H1 (cell line): ENCODE measurements around the gene MAPK8. TPM values are rescaled to one million over a fixed set of nuclear protein-coding genes. Genes with fewer than 3 reads are reported as not detected.

Source experiments
- CTCF ChIA-PET: fragments of 300-600 bp; sonication (Branson Sonifier 250); formaldehyde crosslinking; loops from one replicate; lab custom pipeline; 2021; ENCODE audit not compliant: partially characterized antibody; lab: Charles Lee
- POLR2A ChIA-PET: fragments of 300-600 bp; sonication (Branson Sonifier 250); formaldehyde crosslinking; loops from one replicate; lab custom pipeline; 2021; ENCODE audit warnings: inconsistent platforms; ENCODE audit not compliant: partially characterized antibody; lab: Charles Lee
- DNase-seq, 2 experiments: peaks; one replicate each; pipeline versions ENCODE4 v3.0.0 to v3.0.0-alpha.2; 2010 to 2022; ENCODE audit warnings: low spot score in 2 of 2, low read depth in 1 of 2, mixed read lengths in 1 of 2
- FAIRE-seq: peaks from 2 replicates; lab custom pipeline; 2011; peaks lifted over from hg19 to GRCh38; lab: Jason Lieb, UNC
- H2AFZ ChIP-seq: 2 replicates; pipeline ENCODE4 v1.8.1; 2012; ENCODE audit warnings: low read length, inconsistent platforms
- H2AK5ac ChIP-seq: 2 replicates; pipeline ENCODE4 v1.6.1; 2013; ENCODE audit warnings: low read depth, low read length
- H2BK120ac ChIP-seq: replicated peaks from 2 replicates; pipeline ENCODE3; 2013; ENCODE audit warnings: low read depth, low read length, inconsistent platforms
- H2BK12ac ChIP-seq: 2 replicates; pipeline ENCODE4 v1.6.1; 2013; ENCODE audit warnings: low read depth, low read length
- H2BK15ac ChIP-seq: 2 replicates; pipeline ENCODE4 v1.6.1; 2013; ENCODE audit warnings: low read length
- H2BK20ac ChIP-seq: 2 replicates; pipeline ENCODE4 v1.6.1; 2013; ENCODE audit warnings: low read length
- H2BK5ac ChIP-seq: 2 replicates; pipeline ENCODE4 v1.6.1; 2013; ENCODE audit warnings: low read depth, low read length
- H3K14ac ChIP-seq: 2 replicates; pipeline ENCODE4 v1.6.1; 2013; ENCODE audit warnings: inconsistent platforms; ENCODE audit not compliant: insufficient read length
- H3K18ac ChIP-seq: 2 replicates; pipeline ENCODE4 v1.6.1; 2013; ENCODE audit warnings: low read length; ENCODE audit errors: extremely low read depth
- H3K23ac ChIP-seq: 2 replicates; pipeline ENCODE4 v1.6.1; 2013; ENCODE audit warnings: inconsistent platforms; ENCODE audit not compliant: insufficient read length
- H3K23me2 ChIP-seq: 2 replicates; pipeline ENCODE4 v1.6.1; 2013; ENCODE audit warnings: low read depth, low read length
- H3K27ac ChIP-seq: 2 replicates; pipeline ENCODE4 v1.6.1; 2011; ENCODE audit warnings: low read depth, low read length, inconsistent platforms
- H3K27me3 ChIP-seq, 4 experiments: replicated peaks in 1 of 4; 1 replicate in 1 of 4; 2 replicates in 3 of 4; pipeline versions ENCODE4 v1.6.1 to v1.8.1; 2011 to 2013; ENCODE audit warnings: low read length in 3 of 4, mild to moderate bottlenecking in 3 of 4, inconsistent platforms in 2 of 4, mixed read lengths in 2 of 4, moderate library complexity in 1 of 4; ENCODE audit not compliant: control insufficient read depth in 3 of 4, insufficient read depth in 3 of 4; ENCODE audit errors: extremely low read depth in 1 of 4
- H3K36me3 ChIP-seq, 4 experiments: 2 replicates each; pipeline versions ENCODE4 v1.6.1 to v1.8.1; 2011 to 2013; ENCODE audit warnings: mild to moderate bottlenecking in 4 of 4, low read length in 3 of 4, moderate library complexity in 2 of 4, control low read depth in 1 of 4, inconsistent platforms in 1 of 4; ENCODE audit not compliant: insufficient read depth in 4 of 4, control insufficient read depth in 2 of 4
- H3K4ac ChIP-seq: replicated peaks from 2 replicates; pipeline ENCODE3; 2013; ENCODE audit warnings: low read length, low read depth, mixed read lengths, inconsistent platforms; ENCODE audit not compliant: insufficient read length
- H3K4me1 ChIP-seq, 4 experiments: replicated peaks in 1 of 4; 1 replicate in 1 of 4; 2 replicates in 3 of 4; pipeline versions ENCODE4 v1.6.1 to v1.8.1; 2011 to 2013; ENCODE audit warnings: low read length in 3 of 4, inconsistent platforms in 2 of 4, mixed read lengths in 1 of 4; ENCODE audit not compliant: insufficient read depth in 4 of 4, control insufficient read depth in 3 of 4
- H3K4me2 ChIP-seq, 2 experiments: 2 replicates each; pipeline versions ENCODE4 v1.6.1 to v1.8.1; 2011 to 2013; ENCODE audit warnings: low read depth in 2 of 2, low read length in 2 of 2, control low read depth in 1 of 2, inconsistent platforms in 1 of 2, mild to moderate bottlenecking in 1 of 2; ENCODE audit not compliant: insufficient read depth in 1 of 2
- H3K4me3 ChIP-seq, 4 experiments: fragments of 200-600, 300-600 bp in 1 of 4; sonication (generic), shearing (Covaris generic), sonication (Bioruptor Twin) in 1 of 4; 2 replicates each; pipeline versions ENCODE4 v1.5.1 to v1.8.1; 2011 to 2016; ENCODE audit warnings: low read length in 4 of 4, low read depth in 3 of 4, control low read depth in 2 of 4, inconsistent platforms in 2 of 4, mild to moderate bottlenecking in 2 of 4, mixed read lengths in 1 of 4, moderate library complexity in 1 of 4; ENCODE audit not compliant: insufficient read depth in 2 of 4; ENCODE audit errors: extremely low read depth in 1 of 4
- H3K56ac ChIP-seq: replicated peaks from 2 replicates; pipeline ENCODE3; 2013; ENCODE audit warnings: low read depth, mild to moderate bottlenecking, mixed read lengths, low read length, inconsistent platforms; ENCODE audit not compliant: insufficient read length
- H3K79me1 ChIP-seq: 2 replicates; pipeline ENCODE4 v1.6.1; 2013; ENCODE audit warnings: low read depth, low read length, control low read depth
- H3K79me2 ChIP-seq, 2 experiments: 2 replicates each; pipeline versions ENCODE4 v1.6.1 to v1.8.1; 2012 to 2013; ENCODE audit warnings: low read length in 2 of 2, mild to moderate bottlenecking in 2 of 2, inconsistent platforms in 1 of 2; ENCODE audit not compliant: insufficient read depth in 2 of 2, control insufficient read depth in 1 of 2
- H3K9ac ChIP-seq, 4 experiments: replicated peaks in 1 of 4; 1 replicate in 1 of 4; 2 replicates in 3 of 4; pipeline versions ENCODE4 v1.6.1 to v1.8.1; 2011 to 2013; ENCODE audit warnings: low read depth in 3 of 4, low read length in 3 of 4, control low read depth in 2 of 4, mild to moderate bottlenecking in 2 of 4, moderate library complexity in 2 of 4, inconsistent platforms in 1 of 4; ENCODE audit errors: extremely low read depth in 1 of 4
- H3K9me3 ChIP-seq, 2 experiments: 2 replicates each; pipeline versions ENCODE4 v1.6.1 to v1.8.1; 2012 to 2013; ENCODE audit warnings: mild to moderate bottlenecking in 2 of 2, moderate library complexity in 2 of 2, control low read depth in 1 of 2, inconsistent platforms in 1 of 2, low read depth in 1 of 2, low read length in 1 of 2, mixed read lengths in 1 of 2; ENCODE audit not compliant: insufficient read depth in 2 of 2
- H4K20me1 ChIP-seq, 2 experiments: replicated peaks in 1 of 2; 2 replicates each; pipeline versions ENCODE3 to v1.8.1; 2011 to 2013; ENCODE audit warnings: inconsistent platforms in 2 of 2, low read length in 2 of 2, mild to moderate bottlenecking in 1 of 2; ENCODE audit not compliant: insufficient read depth in 2 of 2, control insufficient read depth in 1 of 2
- H4K5ac ChIP-seq: 2 replicates; pipeline ENCODE4 v1.6.1; 2013; ENCODE audit warnings: low read length, low read depth, mixed read lengths, inconsistent platforms; ENCODE audit not compliant: insufficient read length
- H4K8ac ChIP-seq: 2 replicates; pipeline ENCODE4 v1.8.0; 2013; ENCODE audit warnings: mild to moderate bottlenecking, moderate library complexity, low read length, inconsistent platforms; ENCODE audit not compliant: insufficient read depth; ENCODE audit errors: extremely low read depth
- H4K91ac ChIP-seq: replicated peaks from 2 replicates; pipeline ENCODE3; 2013; ENCODE audit warnings: low read length, mixed read lengths, inconsistent platforms; ENCODE audit not compliant: insufficient read length
- ATF3 ChIP-seq: IDR thresholded peaks from 2 replicates; pipeline ENCODE4 v1.6.1; 2011; ENCODE audit warnings: low read depth, mild to moderate bottlenecking, low read length; ENCODE audit not compliant: insufficient read depth
- BCL11A ChIP-seq, 2 experiments: IDR thresholded peaks; one replicate each; pipeline ENCODE4 v1.6.1; 2011; ENCODE audit warnings: low read depth in 2 of 2, low read length in 2 of 2, mild to moderate bottlenecking in 2 of 2
- CEBPB ChIP-seq: IDR thresholded peaks from 2 replicates; pipeline ENCODE4 v1.6.1; 2012; ENCODE audit warnings: low read depth, low read length
- CHD1 ChIP-seq: IDR thresholded peaks from 2 replicates; pipeline ENCODE4 v1.6.1; 2012; ENCODE audit warnings: low read depth, low read length, improper control_type of control experiment
- CTBP2 ChIP-seq: IDR thresholded peaks from 2 replicates; pipeline ENCODE4 v1.7.0; 2011; ENCODE audit warnings: borderline replicate concordance, mild to moderate bottlenecking, moderate library complexity, mixed read lengths, low read length; ENCODE audit not compliant: insufficient read depth, insufficient read length
- HDAC6 ChIP-seq: IDR thresholded peaks from one replicate; pipeline ENCODE4 v1.7.1; 2012; ENCODE audit warnings: low read depth, mild to moderate bottlenecking, inconsistent platforms, low read length, moderate library complexity
- JUN ChIP-seq: IDR thresholded peaks from 2 replicates; pipeline ENCODE4 v1.6.1; 2011; ENCODE audit warnings: low read depth, mild to moderate bottlenecking, improper control_type of control experiment, low read length
- JUND ChIP-seq: IDR thresholded peaks from 2 replicates; pipeline ENCODE4 v1.6.1; 2011; ENCODE audit warnings: mild to moderate bottlenecking, improper control_type of control experiment, low read length
- MAX ChIP-seq: IDR thresholded peaks from 2 replicates; pipeline ENCODE4 v1.6.1; 2012; ENCODE audit warnings: inconsistent platforms
- POLR2A ChIP-seq, 2 experiments: IDR thresholded peaks; 1 replicate in 1 of 2; 2 replicates in 1 of 2; pipeline ENCODE4 v1.6.1; 2011; ENCODE audit warnings: low read depth in 2 of 2, low read length in 2 of 2, mild to moderate bottlenecking in 2 of 2; ENCODE audit errors: control extremely low read depth in 1 of 2
- POLR2AphosphoS5 ChIP-seq: IDR thresholded peaks from 2 replicates; pipeline ENCODE4 v1.6.1; 2011; ENCODE audit warnings: low read depth, low read length
- POU5F1 ChIP-seq: IDR thresholded peaks from 2 replicates; pipeline ENCODE4 v1.6.1; 2011; ENCODE audit warnings: low read depth, mild to moderate bottlenecking, low read length, moderate library complexity
- RBBP5 ChIP-seq: IDR thresholded peaks from 2 replicates; pipeline ENCODE4 v1.7.1; 2012; ENCODE audit warnings: low read depth, mild to moderate bottlenecking, inconsistent platforms, low read length, moderate library complexity, borderline replicate concordance
- SIX5 ChIP-seq: IDR thresholded peaks from 2 replicates; pipeline ENCODE4 v1.6.1; 2011; ENCODE audit warnings: mild to moderate bottlenecking, low read depth, low read length
- SP4 ChIP-seq: IDR thresholded peaks from 2 replicates; pipeline ENCODE4 v1.6.1; 2012; ENCODE audit warnings: low read length, inconsistent platforms
- WGBS, 2 experiments: shearing (Covaris generic) in 1 of 2; methylation state at CpG; one replicate each; pipeline versions ENCODE4 v1.1.6 to v1.1.7; 2013 to 2015; ENCODE audit warnings: low lambda C conversion rate in 2 of 2, mixed read lengths in 2 of 2, inconsistent platforms in 1 of 2, low coverage in 1 of 2, missing lambda C conversion rate in 1 of 2; ENCODE audit not compliant: insufficient replicate concordance in 2 of 2, insufficient coverage in 1 of 2, insufficient read length in 1 of 2; ENCODE audit errors: extremely low coverage in 1 of 2, missing lambda C conversion rate in 1 of 2; 5-methylcytosine and 5-hydroxymethylcytosine counted together
- polyA plus RNA-seq, 7 experiments: library from polyadenylated mRNA; depleted of rRNA in 3 of 7; stranded (reverse) in 5 of 7; unstranded in 2 of 7; fragments of >200 nt in 5 of 7; fragments of 200-250 nt in 2 of 7; gene quantifications; 1 replicate in 5 of 7; 2 replicates in 1 of 7; 4 replicates in 1 of 7; pipeline versions ENCODE4 v1.2.1 to v1.2.3, GENCODE V29; 2011 to 2013; ENCODE audit warnings: missing spikeins in 2 of 7, mixed read lengths in 2 of 7
- total RNA-seq: library from RNA; stranded (reverse); fragmentation: NEBNext Ultra II Directional; extraction: Animal tissue kit (Norgen Biotek cat#: 25700); gene quantifications from 2 replicates; pipeline ENCODE4 v1.2.1, GENCODE V29; 2021

The MAPK8 gene
- total and polyA plus RNA-seq, 2 of the 8 experiments (the other 6 are each of a cell fraction or from before 2014, with no cell fraction given): 23.3 to 71.3 TPM

DNA sequence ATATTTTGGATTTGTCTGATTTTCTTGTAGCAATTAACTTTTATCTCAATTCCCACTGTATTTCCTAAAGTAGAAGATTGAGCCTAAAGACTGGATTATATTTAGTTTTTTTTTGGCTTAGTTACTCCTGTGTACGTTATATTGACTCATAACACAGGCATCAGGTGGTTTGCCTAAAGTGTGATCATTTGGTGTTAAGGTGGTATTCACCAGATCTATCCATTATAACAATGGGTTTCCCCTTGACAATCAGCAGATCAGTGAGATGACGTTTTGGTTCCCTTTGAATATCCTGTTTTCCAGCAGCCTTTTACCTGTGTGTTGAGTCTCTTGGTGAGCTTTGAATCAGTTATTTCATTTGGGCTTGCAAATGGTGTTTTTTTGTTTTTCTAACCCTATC lies 18.1 kb downstream of the MAPK8 start:
- Histone ChIP-seq H3K23me2 (no peaks in the 10 kb centered on the region), H4K20me1 (peaks cover 0 to 1% of the 10 kb centered on the region in 2 experiments), H3K4me2 (no peak overlapping the region), H4K91ac (no peak overlapping the region), H3K23ac (no peak overlapping the region), H2BK15ac (no peak overlapping the region), H3K56ac (no peak overlapping the region), H3K9me3 (no peaks in the 10 kb centered on the region), H3K4ac (no peak overlapping the region), H2BK20ac (no peak overlapping the region), H3K9ac (no peak overlapping the region), H2AFZ (no peak overlapping the region), H2AK5ac (no peak overlapping the region), H3K27ac (no peak overlapping the region), H3K79me1 (peaks cover 2% of the 10 kb centered on the region; the same call in 1 of the 2 replicates), H4K5ac (no peak overlapping the region), H4K8ac (no peak overlapping the region), H3K18ac (no peak overlapping the region), H3K36me3 (no peaks in the 10 kb centered on the region), H3K4me3 (no peak overlapping the region), H3K14ac (no peak overlapping the region), H3K27me3 (no peaks in the 10 kb centered on the region), H2BK12ac (no peak overlapping the region), H2BK120ac (no peak overlapping the region), H2BK5ac (no peak overlapping the region), H3K79me2 (peaks cover 0 to 97% of the 10 kb centered on the region in 2 experiments; a peak in 2 of 4 replicates), H3K4me1 (peaks cover 0 to 2% (median under 1%) of the 10 kb centered on the region in 4 experiments; a peak in 2 of 7 replicates)
- POLR2A ChIA-PET: no interaction called here
- no peak for TF ChIP-seq SIX5
- TF ChIP-seq MAX: no peak
- no peak for TF ChIP-seq HDAC6
- no peak for TF ChIP-seq JUN
- no peak for TF ChIP-seq POLR2A (IDR thresholded peaks at IDR 0.05; ENCODE audit: control extremely low read depth in 1 of 2, low read depth in 2 of 2, low read length in 2 of 2)
- no peak for TF ChIP-seq RBBP5
- no peak for TF ChIP-seq JUND
- no peak for TF ChIP-seq CTBP2
- TF ChIP-seq BCL11A (IDR thresholded peaks at IDR 0.05; ENCODE audit: low read depth in 2 of 2, low read length in 2 of 2): no peak
- no peak for TF ChIP-seq ATF3
- no peak for TF ChIP-seq POLR2AphosphoS5
- no peak for TF ChIP-seq SP4
- TF ChIP-seq POU5F1: no peak
- TF ChIP-seq CEBPB: no peak
- TF ChIP-seq CHD1: no peak
- FAIRE-seq: no peak
- no peak for DNase-seq
- 83% methylated on average over 2 of the region's 2 CpGs; no CpG with 5 or more reads in 1 of the 2 experiments for WGBS, 2 experiments
- CTCF ChIA-PET: interaction anchor here (1.0 to 1.8 kb wide), 2 partner anchors 8 to 39 kb away, joined by 3 to 4 read pairs; no protein-coding TSS in a partner anchor
